ENCODE results near the gene LRP1B. TPM values are rescaled to one million over a fixed set of nuclear protein-coding genes. Genes with fewer than 3 reads are reported as not detected.

Gene LRP1B
- total and polyA plus RNA-seq, 2 of the 8 experiments (the other 6 are each of a cell fraction or from before 2014, with no cell fraction given): 0.03 TPM; not detected in 1

- no peak for TF ChIP-seq RXRA (IDR thresholded peaks at IDR 0.05; ENCODE audit: insufficient read depth, low read depth, low read length)
- no peak for TF ChIP-seq CHD1 (IDR thresholded peaks at IDR 0.05; ENCODE audit: low read depth, low read length)
- TF ChIP-seq NRF1 (IDR thresholded peaks at IDR 0.05; ENCODE audit: low read depth, low read length): no peak
- no peak for TF ChIP-seq SP4 (IDR thresholded peaks at IDR 0.05; ENCODE audit: low read length)
- TF ChIP-seq CEBPB (IDR thresholded peaks at IDR 0.05; ENCODE audit: low read depth, low read length): no peak
- TF ChIP-seq SP1 (IDR thresholded peaks at IDR 0.05; ENCODE audit: low read depth, low read length): no peak
- no peak for TF ChIP-seq SIX5 (IDR thresholded peaks at IDR 0.05; ENCODE audit: low read depth, low read length)
Observed at GRCh38 chr2:142058149-142058548, 72.7 kb downstream of the LRP1B start (continued).

Data from H1 (cell line).